ENCODE measurements around the gene FREY1. TPM values are rescaled to one million over a fixed set of nuclear protein-coding genes. Genes with fewer than 3 reads are reported as not detected.

Gene FREY1
- total and polyA plus RNA-seq, 2 of the 13 experiments (the other 11 are each of a cell fraction or from before 2014, with no cell fraction given) = 0.44 to 0.73 TPM

DNA sequence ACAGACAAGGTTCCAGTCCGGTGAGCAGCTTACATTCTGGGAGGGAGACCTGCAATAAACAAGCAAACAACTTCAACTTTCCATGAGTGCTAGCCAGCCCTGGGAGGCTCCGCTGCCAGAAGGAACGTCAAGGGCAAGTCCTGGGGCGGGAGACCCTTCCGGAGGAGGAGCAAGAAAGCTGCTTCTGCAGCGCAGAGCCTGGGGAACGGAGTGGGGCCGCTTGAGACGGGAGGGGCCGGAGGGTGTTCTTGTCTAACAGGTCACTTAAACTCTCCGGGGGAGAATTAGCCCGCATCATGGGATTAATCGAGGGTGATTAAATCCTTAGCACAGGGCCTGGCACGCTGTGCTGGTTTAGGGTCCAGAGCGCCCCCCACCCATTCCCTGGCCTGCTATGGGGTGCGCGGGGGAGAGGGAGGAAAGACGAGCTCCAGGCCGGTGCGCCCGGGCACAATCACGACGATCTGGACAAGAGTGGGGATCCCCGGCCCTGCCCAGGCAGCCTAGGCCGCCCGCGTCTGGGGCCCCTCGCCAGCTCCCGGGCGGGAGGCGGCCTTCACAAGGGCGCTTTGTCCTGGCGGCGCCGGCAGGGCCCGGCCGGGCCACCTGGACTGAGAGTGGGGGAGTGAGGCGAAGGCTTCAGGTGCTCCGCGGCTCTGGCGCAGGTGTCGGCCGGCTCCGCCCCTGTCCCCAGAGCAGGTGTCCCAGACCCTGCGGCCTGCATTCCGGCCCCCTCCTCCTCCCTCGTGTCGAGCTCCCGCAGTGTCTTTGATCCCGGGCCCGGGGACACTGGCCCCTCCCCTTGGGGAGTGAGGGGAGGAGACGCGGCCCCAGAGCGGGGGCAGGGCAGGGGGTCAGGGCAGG is 14.7 kb upstream of the FREY1 start (continued):
- no peak for TF ChIP-seq FOXJ3 (CRISPR knock-in tag; IDR thresholded peaks at IDR 0.05; ENCODE audit: borderline replicate concordance)
- TF ChIP-seq PRDM10 (CRISPR knock-in tag; IDR thresholded peaks at IDR 0.05; ENCODE audit: low read depth) = 0 out of 2 replicates have a peak, but pooled peaks have one; percentile 37
- TF ChIP-seq, protein P1, sequence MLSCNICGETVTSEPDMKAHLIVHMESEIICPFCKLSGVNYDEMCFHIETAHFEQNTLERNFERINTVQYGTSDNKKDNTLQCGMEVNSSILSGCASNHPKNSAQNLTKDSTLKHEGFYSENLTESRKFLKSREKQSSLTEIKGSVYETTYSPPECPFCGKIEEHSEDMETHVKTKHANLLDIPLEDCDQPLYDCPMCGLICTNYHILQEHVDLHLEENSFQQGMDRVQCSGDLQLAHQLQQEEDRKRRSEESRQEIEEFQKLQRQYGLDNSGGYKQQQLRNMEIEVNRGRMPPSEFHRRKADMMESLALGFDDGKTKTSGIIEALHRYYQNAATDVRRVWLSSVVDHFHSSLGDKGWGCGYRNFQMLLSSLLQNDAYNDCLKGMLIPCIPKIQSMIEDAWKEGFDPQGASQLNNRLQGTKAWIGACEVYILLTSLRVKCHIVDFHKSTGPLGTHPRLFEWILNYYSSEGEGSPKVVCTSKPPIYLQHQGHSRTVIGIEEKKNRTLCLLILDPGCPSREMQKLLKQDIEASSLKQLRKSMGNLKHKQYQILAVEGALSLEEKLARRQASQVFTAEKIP (CRISPR knock-in tag; IDR thresholded peaks at IDR 0.05; ENCODE audit: borderline replicate concordance) = no peak
- no peak for TF ChIP-seq JARID2 (CRISPR knock-in tag; IDR thresholded peaks at IDR 0.05; ENCODE audit: insufficient replicate concordance)
- TF ChIP-seq RBFOX2 (IDR thresholded peaks at IDR 0.05; ENCODE audit: low read depth, low read length) = peak; percentile 68
- TF ChIP-seq, protein P2, sequence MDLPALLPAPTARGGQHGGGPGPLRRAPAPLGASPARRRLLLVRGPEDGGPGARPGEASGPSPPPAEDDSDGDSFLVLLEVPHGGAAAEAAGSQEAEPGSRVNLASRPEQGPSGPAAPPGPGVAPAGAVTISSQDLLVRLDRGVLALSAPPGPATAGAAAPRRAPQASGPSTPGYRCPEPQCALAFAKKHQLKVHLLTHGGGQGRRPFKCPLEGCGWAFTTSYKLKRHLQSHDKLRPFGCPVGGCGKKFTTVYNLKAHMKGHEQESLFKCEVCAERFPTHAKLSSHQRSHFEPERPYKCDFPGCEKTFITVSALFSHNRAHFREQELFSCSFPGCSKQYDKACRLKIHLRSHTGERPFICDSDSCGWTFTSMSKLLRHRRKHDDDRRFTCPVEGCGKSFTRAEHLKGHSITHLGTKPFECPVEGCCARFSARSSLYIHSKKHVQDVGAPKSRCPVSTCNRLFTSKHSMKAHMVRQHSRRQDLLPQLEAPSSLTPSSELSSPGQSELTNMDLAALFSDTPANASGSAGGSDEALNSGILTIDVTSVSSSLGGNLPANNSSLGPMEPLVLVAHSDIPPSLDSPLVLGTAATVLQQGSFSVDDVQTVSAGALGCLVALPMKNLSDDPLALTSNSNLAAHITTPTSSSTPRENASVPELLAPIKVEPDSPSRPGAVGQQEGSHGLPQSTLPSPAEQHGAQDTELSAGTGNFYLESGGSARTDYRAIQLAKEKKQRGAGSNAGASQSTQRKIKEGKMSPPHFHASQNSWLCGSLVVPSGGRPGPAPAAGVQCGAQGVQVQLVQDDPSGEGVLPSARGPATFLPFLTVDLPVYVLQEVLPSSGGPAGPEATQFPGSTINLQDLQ (CRISPR knock-in tag; IDR thresholded peaks at IDR 0.05) = peak; percentile 68; the same call in 1 of the 2 replicates
- TF ChIP-seq CBFB (CRISPR knock-in tag; IDR thresholded peaks at IDR 0.05) = no peak
- no peak for TF ChIP-seq EEA1 (CRISPR knock-in tag; IDR thresholded peaks at IDR 0.05; ENCODE audit: borderline replicate concordance)
- peak; percentile 30; the same call in 1 of the 2 replicates for TF ChIP-seq HOXA5 (CRISPR knock-in tag; IDR thresholded peaks at IDR 0.05)
- TF ChIP-seq KDM6A (CRISPR knock-in tag; IDR thresholded peaks at IDR 0.05; ENCODE audit: low read depth) = no peak
- peak; percentile 74; the same call in 1 of the 2 replicates for TF ChIP-seq ZSCAN29 (CRISPR knock-in tag; conservative IDR thresholded peaks at IDR 0.05)
- TF ChIP-seq ZNF263 (CRISPR knock-in tag; IDR thresholded peaks at IDR 0.05) = peak; percentile 41; the same call in 1 of the 2 replicates
- TF ChIP-seq ZNF564 (CRISPR knock-in tag; IDR thresholded peaks at IDR 0.05) = no peak; the same call in 1 of the 2 replicates
- TF ChIP-seq PRPF4 (IDR thresholded peaks at IDR 0.05; ENCODE audit: low read depth, low read length, poor library complexity, severe bottlenecking) = no peak
- TF ChIP-seq EHMT2 (IDR thresholded peaks at IDR 0.05; ENCODE audit: borderline replicate concordance, low read depth, low read length) = no peak
- TF ChIP-seq JUN (CRISPR knock-in tag; IDR thresholded peaks at IDR 0.05) = peak; percentile 57; the same call in 1 of the 2 replicates
- TF ChIP-seq NCOR1 (IDR thresholded peaks at IDR 0.05; ENCODE audit: borderline replicate concordance, low read length) = no peak
- 0 out of 2 replicates have a peak, but pooled peaks have one; percentile 17 for TF ChIP-seq CHD2 (IDR thresholded peaks at IDR 0.05; ENCODE audit: low read depth, low read length)
- TF ChIP-seq ZNF235 (CRISPR knock-in tag; IDR thresholded peaks at IDR 0.05; ENCODE audit: borderline replicate concordance) = no peak
